ENCODE results near the gene FGF3.

Gene FGF3

DNA sequence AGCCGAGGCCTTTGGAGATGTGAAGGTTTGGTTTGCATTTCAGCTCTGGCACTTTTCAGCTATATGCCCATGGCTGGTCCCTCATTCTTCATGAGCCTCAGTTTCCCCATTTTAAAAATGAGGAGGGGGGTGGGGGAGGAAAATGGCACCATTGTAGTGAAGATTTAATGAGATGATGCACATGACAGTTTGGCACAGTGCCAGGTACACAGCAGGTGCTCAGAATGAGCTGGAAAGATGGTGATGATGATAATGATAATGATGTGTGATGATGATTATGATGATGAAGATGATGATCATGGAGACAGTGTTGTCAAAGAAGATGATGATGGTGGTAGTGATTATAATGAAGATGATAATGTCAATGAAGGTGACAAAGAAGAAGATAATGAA, 24.3 kb upstream of the FGF3 start:
- no peak for DNase-seq

GRCh38 chr11:69842746-69843528, 23.7 kb upstream of the FGF3 start:
- DNase-seq = no peak

DNA sequence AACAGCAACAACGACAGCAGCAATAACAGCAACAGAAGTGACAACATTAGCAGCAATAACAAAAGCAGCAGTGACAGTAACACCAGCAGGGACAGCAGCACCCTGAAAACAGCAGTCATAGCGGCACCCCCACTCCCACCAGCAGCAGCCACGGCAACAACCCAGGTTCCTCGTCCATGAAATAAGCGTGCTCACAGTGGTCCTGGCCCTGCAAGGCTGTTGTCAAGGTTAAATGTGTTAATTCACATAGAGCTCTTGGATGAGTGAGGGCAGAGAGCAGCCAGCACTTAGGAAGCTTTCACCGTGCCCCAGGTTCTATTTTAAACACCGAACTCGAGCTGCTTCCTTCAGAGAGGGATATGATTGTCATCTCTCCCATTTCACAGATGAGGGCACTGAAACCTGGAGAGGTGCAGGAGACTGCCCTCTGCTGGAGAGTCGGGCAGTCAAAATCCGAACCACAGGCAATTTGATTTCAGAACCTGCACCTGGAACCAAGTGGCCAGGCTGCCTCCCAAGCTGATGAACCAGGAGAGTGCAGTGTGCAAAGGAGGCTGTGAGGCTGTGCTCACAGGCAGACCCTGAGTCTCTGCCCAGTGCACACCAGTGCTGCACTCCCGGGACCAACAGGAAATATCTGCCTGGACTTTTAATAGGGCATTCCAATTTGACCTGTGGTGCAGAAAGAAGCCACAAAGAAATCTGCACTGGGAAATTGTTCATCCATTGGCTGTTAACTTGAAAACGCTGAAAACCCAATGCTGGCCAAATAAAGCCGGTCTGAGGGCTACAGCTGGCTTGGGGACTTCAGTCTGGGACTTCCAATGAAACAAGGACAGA, 22.9 kb upstream of the FGF3 start:
- DNase-seq = no peak

GRCh38 chr11:69841170-69841858, 22.1 kb upstream of the FGF3 start:
- no peak for DNase-seq

DNA sequence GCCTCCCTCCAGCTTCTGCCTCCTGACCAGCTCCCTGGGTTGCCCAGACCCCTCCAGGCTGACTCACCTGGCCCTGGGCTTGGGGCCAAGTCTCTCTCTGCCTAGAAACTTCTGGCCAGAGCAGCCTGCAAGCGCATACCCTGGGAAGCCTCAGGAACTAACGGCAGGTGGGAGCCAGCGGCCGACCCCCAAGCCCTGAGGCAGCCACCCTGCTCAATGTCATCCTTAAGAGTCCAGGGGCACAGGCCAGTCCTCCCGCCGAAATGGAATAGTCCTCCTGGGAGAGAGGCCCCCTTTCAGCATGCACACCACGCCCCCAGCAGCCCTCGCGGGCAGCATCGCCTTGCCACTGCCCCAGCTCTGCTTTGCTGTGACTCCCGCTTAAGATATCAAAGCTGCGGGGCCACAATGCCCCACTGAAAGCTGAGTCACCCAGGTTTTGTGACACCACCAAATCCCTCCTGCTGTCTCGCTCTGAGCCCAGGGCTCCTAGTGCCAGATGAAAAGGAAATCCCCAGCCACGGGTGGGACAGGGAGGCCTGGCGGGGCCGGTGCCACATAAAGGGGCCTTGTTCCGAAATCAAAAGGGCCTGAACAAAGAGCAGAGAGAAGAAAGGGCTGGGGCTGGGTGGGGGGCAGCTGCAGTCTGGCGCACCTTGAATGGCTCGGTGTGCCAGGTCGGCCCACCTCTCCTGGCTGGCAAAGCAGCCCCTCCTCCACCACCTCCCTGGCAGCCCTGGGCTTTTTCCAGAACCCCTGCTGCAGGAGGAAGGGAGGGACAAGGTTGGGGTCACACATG, 21.4 kb upstream of the FGF3 start:
- DNase-seq = no peak

DNA sequence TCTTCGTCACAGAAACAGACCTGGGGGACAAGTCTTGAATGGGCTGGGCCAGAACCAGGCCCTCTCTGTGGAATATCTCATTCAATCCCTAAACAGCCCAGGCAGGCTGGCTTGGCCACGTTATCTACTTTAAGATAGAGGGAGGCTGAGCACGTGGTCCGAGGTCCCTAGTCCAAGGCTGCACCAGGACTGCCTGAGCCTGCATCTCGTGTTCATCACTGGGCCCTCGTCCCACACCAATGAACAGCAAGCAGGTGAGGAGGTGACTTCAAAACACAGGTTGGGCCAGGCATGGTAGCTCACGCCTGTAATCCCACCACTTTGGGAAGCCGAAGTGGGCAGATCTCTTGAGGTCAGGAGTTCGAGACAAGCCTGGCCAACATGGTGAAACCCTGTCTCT, 20.3 kb upstream of the FGF3 start:
- no peak for DNase-seq

DNA sequence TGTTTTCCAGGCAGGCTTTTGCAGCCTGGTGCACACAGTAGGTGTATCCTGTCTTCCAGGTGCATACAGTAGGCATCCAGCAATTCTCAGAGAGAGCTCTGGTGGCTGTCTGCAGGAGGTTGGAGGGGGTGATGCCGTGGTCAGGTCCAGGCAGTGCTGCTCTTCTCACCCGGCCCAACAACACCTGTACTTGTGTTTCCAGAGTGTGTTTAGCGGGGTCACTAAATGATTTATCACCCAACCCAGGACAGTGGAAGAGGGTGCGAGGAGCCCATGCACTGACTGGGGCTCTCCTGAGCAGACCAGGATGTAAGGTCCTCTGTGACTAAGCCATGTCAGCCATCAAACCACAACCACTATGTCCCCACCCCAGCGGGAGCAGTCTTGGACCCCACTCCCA, 18.6 kb upstream of the FGF3 start:
- DNase-seq = no peak

DNA sequence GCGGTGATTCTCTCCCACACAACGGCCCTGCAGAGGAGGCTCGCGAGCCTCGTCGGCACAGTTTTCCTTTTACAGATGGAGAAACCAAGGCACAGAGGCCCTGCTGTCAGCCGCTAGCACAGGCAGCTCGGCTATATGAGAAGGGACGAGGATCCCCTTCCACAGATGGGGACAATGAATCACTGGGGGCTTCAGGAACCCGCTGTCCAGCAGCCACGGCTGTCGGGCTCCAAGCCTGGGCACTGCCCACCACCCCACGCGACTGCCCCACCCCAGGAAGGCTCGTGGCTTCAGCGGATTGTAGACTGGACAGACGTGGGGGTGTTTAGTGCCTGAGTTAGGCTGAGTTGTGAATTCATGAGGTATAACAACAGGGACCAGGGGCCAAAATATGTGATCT, 17.2 kb upstream of the FGF3 start:
- no peak for DNase-seq

DNA sequence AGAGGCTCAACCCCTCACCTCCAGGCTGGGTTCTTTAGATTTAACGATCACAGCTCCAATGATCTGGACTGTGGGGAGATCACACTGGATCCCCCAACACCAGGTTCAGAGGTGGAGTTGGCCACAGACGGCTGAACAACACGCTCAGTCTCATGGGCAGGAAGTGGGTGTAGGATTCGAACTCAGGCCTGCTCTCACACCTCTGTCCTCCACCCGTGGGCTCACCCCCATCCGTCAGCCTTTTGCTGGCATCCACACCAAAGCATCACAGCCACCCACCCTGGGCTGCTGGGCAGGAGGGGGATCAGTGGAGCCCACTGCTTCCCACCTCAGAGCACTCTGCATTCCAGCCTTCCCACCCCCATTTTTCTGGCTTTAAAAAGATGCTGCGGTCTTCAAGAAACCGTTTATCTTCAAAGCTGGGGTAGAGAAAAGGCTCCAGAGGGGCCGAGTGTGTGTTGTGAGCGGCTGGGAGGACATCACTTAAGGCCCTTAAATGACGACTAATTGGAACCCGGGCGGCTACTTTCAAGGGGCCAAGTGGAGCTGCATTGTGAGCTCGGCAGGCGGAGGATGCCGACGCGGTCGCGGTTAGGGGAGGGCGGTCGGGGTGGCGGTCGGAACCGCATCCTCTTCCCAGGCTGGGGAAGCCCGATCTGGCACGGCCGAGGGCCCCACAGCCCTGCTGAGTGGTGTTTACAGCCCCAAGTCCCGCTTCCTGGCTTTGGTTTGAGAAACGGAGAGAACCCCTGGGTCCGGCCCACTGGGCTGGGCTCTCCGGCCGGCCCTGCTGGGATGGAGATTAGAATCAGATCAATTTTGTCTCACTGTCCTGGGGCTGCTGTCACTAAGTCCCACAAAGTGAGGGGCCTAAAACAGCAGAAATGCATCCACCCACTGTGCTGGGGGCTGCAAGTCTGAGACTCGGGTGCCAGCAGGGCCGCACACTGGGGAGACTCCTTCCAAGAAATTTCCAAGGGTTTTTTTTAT, 15.9 kb upstream of the FGF3 start:
- no peak for DNase-seq

GRCh38 chr11:69834251-69834650, 15.0 kb upstream of the FGF3 start:
- no peak for DNase-seq

GRCh38 chr11:69832561-69833413, 13.6 kb upstream of the FGF3 start:
- no peak for DNase-seq

GRCh38 chr11:69831985-69832384, 12.8 kb upstream of the FGF3 start:
- no peak for DNase-seq

GRCh38 chr11:69830086-69830485, 10.9 kb upstream of the FGF3 start:
- DNase-seq = no peak

- DNase-seq = no peak
Observed at GRCh38 chr11:69828971-69829344, 9.7 kb upstream of the FGF3 start.

DNA sequence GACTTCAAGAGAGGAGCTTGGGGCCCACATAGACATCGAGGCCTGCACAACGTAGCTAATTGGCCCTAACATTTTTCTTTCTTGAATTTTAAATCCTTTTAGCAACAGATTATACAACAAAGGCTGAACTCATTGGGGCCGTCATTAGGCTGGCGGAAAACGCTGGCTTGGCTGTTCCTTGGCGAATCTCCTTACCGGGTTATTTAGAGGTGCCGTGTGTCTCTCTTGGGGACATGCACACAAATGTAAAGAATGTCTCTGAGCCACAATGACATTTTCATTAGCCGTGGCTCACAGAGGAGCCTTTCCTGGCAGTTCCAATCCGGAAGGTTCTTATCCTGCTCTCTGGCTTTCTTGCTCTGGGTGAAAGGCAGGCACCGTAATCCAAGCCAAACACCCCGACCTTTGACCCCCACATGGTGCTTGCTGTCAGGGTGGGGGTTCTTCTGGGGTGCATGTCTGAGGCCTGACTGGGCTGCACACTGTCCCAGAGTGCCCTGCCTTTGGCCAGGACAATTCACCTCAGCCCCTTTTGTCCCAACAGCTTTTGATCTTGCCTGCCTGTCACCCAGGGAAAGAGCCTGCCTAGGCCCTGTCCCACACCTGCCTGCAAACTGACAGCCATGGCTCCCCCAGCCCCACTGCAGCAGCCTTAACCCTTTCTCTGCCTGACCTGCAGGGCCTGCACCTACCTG, 9.2 kb upstream of the FGF3 start:
- no peak for DNase-seq

GRCh38 chr11:69826773-69827172, 7.6 kb upstream of the FGF3 start:
- DNase-seq = no peak

DNA sequence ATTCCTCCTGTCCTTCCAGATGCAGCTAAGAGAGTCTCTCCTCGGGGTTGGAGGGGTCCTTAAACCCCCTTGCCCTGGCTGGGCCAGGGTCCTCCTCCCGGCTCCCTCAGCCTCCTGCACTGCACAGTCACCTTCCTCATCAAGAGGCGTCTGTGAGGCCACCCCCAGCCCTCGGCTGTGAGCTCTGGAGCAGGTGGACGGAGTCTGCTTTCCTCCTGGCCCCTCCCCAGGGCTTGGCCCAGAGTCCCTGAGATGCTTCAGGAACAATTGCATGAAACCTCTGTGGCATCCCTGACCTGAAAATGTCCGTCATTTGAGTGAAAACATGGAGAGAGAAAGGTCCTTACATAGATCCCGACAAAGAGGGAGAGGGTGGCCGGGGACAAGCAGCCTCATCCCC, 6.7 kb upstream of the FGF3 start:
- no peak for DNase-seq

GRCh38 chr11:69825037-69825834, 6.0 kb upstream of the FGF3 start:
- no peak for DNase-seq

DNA sequence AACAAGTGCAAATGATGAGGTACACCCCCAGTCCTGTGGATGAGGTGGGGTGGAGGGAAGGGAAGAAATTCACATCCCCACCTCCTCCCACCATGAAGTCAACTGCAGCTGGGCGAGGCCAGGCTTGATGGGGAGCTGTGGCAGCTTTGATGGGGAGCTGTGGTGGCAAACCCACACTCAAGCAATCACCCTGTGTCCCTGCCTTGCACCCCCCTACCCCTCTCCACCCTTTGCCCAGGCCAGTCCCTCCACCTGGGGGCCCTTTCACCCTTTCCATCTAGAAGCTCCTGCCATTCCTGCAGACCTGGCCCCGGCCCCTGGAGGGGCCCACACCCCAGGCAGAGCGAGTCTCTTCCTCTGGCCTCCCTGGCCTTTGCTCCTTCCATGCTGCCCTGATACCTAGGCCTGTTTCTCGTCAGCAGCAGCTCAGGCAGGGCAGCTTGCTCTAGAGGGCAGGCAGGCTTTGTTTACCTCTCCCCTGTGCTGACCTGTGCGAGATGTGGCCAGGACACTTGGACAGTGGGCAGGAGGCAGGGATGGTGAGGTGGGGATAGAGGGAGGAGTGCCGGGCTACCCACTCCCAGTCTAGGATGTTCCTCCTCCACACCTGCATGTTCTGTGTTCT, 4.5 kb upstream of the FGF3 start:
- no peak for DNase-seq
